CD4-positive, alpha-beta T cell (primary cell): Measurements from ENCODE around the gene NOTCH3. TPM values are rescaled to one million over a fixed set of nuclear protein-coding genes. Genes with fewer than 3 reads are reported as not detected.

Source experiments
- ATAC-seq: fragments of 200-7000 bp; cut with Tn5 transposase; one replicate; pipeline ENCODE4 v1.10.0; 2022; ENCODE audit warnings: mild to moderate bottlenecking; ENCODE audit not compliant: poor library complexity
- CTCF ChIA-PET: fragments of 350-600 bp; sonication (Branson Sonifier 250); formaldehyde crosslinking; loops from one replicate; lab custom pipeline; 2021; ENCODE audit warnings: antibody characterized with exemption, inconsistent platforms; lab: Charles Lee
- POLR2A ChIA-PET: fragments of 350-600 bp; sonication (Branson Sonifier 250); formaldehyde crosslinking; loops from one replicate; lab custom pipeline; 2021; ENCODE audit warnings: antibody characterized with exemption, inconsistent platforms; lab: Charles Lee
- DNase-seq, 14 experiments: peaks; one replicate each; pipeline ENCODE4 v3.0.0-alpha.2; 2013 to 2020; ENCODE audit warnings: mixed read lengths in 2 of 14
- H3K27ac ChIP-seq, 2 donors: one replicate each; pipeline versions ENCODE4 v1.5.1 to v1.7.0; 2013; ENCODE audit warnings: low read length in 2 of 2, low read depth in 1 of 2, mild to moderate bottlenecking in 1 of 2
- H3K27me3 ChIP-seq, 2 experiments: 1 replicate in 1 of 2; 2 replicates in 1 of 2; pipeline versions ENCODE4 v1.6.1 to v1.7.0; 2013; ENCODE audit warnings: low read length in 2 of 2, control low read depth in 1 of 2, mild to moderate bottlenecking in 1 of 2, moderate library complexity in 1 of 2; ENCODE audit not compliant: insufficient read depth in 2 of 2, control insufficient read depth in 1 of 2
- H3K36me3 ChIP-seq: one replicate; pipeline ENCODE4 v1.6.1; 2013; ENCODE audit warnings: low read length, control low read depth; ENCODE audit not compliant: insufficient read depth
- H3K4me1 ChIP-seq: one replicate; pipeline ENCODE4 v1.6.1; 2013; ENCODE audit warnings: low read length, control low read depth; ENCODE audit not compliant: insufficient read depth
- H3K4me3 ChIP-seq: one replicate; pipeline ENCODE4 v1.5.1; 2013; ENCODE audit warnings: mild to moderate bottlenecking, low read length, moderate library complexity
- H3K9me3 ChIP-seq, 2 experiments: 1 replicate in 1 of 2; 2 replicates in 1 of 2; pipeline versions ENCODE4 v1.6.1 to v1.7.0; 2013; ENCODE audit warnings: low read length in 2 of 2, mild to moderate bottlenecking in 2 of 2, control low read depth in 1 of 2, moderate library complexity in 1 of 2; ENCODE audit not compliant: control insufficient read depth in 1 of 2, insufficient read depth in 1 of 2
- H3K27ac Mint-ChIP-seq: one replicate; pipeline ENCODE4 v1.8.0; 2020; ENCODE audit warnings: mixed read lengths
- H3K27me3 Mint-ChIP-seq: one replicate; pipeline ENCODE4 v1.8.0; 2021; ENCODE audit warnings: mixed read lengths
- H3K36me3 Mint-ChIP-seq: one replicate; pipeline ENCODE4 v1.8.0; 2021; ENCODE audit warnings: low read depth, mixed read lengths
- H3K4me1 Mint-ChIP-seq: one replicate; pipeline ENCODE4 v1.8.0; 2021; ENCODE audit warnings: low read depth, mixed read lengths
- H3K4me3 Mint-ChIP-seq: one replicate; pipeline ENCODE4 v1.8.0; 2020; ENCODE audit warnings: mild to moderate bottlenecking, mixed read lengths
- H3K9me3 Mint-ChIP-seq: one replicate; pipeline ENCODE4 v1.8.0; 2020; ENCODE audit warnings: mixed read lengths
- CTCF ChIP-seq: fragments of 200-600 bp; IDR thresholded peaks from one replicate; pipeline ENCODE4 v1.8.0; 2022; ENCODE audit warnings: antibody characterized with exemption, mild to moderate bottlenecking
- intact Hi-C, 2 experiments: fragments of 100-400 bp; cut with DNase I in 1 of 2; cut with micrococcal nuclease in 1 of 2; formaldehyde crosslinking; loops; one replicate each; pipeline versions ENCODE4 v1.15.1 to v1.9.0; 2023 to 2025; cut with DNase I, micrococcal nuclease
- total RNA-seq, 174 experiments: library from RNA in 2 of 174; stranded (reverse) in 2 of 174; gene quantifications; one replicate each; pipeline ENCODE4 v1.2.3 and lab custom pipeline; 2021 to 2026

The NOTCH3 gene
- total RNA-seq, 2 experiments from 2014 or later = not detected

- ChIA-PET CTCF (interaction anchor here (0.6 kb wide), 1 partner anchor 294 kb away, joined by 3 read pairs; no protein-coding TSS in a partner anchor), POLR2A (no interaction called here)
- DNase-seq (peak in 1 of 14 experiments; percentile 11), ATAC-seq (no peak)
- peaks cover 28% of the 10 kb centered on the region in 2 experiments for H3K27me3 ChIP-seq
- TF ChIP-seq CTCF = no peak
- intact Hi-C loops = no loop called here
- H3K4me1 ChIP-seq = peaks cover 27% of the 10 kb centered on the region
- Mint-ChIP-seq H3K4me3 (no peak overlapping the region), H3K36me3 (no peaks in the 10 kb centered on the region), H3K27me3 (peaks cover 39% of the 10 kb centered on the region), H3K27ac (no peak overlapping the region), H3K9me3 (no peaks in the 10 kb centered on the region), H3K4me1 (peaks cover 24% of the 10 kb centered on the region)
- H3K36me3 ChIP-seq = no peaks in the 10 kb centered on the region
- H3K27ac ChIP-seq = no peak overlapping the region
- peaks cover 0 to 17% of the 10 kb centered on the region in 2 experiments for H3K9me3 ChIP-seq
- H3K4me3 ChIP-seq = no peak overlapping the region
Measured at GRCh38 chr19:15227261-15227660, 26.5 kb upstream of the NOTCH3 start.

GRCh38 chr19:15225760-15226159, 25.0 kb upstream of the NOTCH3 start:
- DNase-seq (peak in 1 of 14 experiments; percentile 8), ATAC-seq (no peak)
- Histone ChIP-seq H3K27me3 (peaks cover 15 to 16% of the 10 kb centered on the region in 2 experiments), H3K27ac (no peak overlapping the region), H3K4me1 (peaks cover 19% of the 10 kb centered on the region), H3K36me3 (no peaks in the 10 kb centered on the region), H3K4me3 (no peak overlapping the region), H3K9me3 (peaks cover 0 to 9% of the 10 kb centered on the region in 2 experiments)
- intact Hi-C loops = no loop called here
- no peaks in the 10 kb centered on the region for H3K9me3 Mint-ChIP-seq
- TF ChIP-seq CTCF = no peak
- H3K27me3 Mint-ChIP-seq = peaks cover 33% of the 10 kb centered on the region
- CTCF ChIA-PET = no interaction called here
- no peak overlapping the region for H3K4me3 Mint-ChIP-seq
- POLR2A ChIA-PET = no interaction called here
- H3K4me1 Mint-ChIP-seq = peaks cover 19% of the 10 kb centered on the region
- no peak overlapping the region for H3K27ac Mint-ChIP-seq
- no peaks in the 10 kb centered on the region for H3K36me3 Mint-ChIP-seq

GRCh38 chr19:15223649-15224361, 23.0 kb upstream of the NOTCH3 start:
- Mint-ChIP-seq H3K27me3 (peaks cover 32% of the 10 kb centered on the region), H3K36me3 (no peaks in the 10 kb centered on the region), H3K9me3 (no peaks in the 10 kb centered on the region), H3K4me1 (peaks cover 18% of the 10 kb centered on the region), H3K27ac (no peak overlapping the region), H3K4me3 (peak overlapping the region; percentile 77)
- ChIA-PET CTCF (no interaction called here), POLR2A (no interaction called here)
- Histone ChIP-seq H3K9me3 (peaks cover 0 to 9% of the 10 kb centered on the region in 2 experiments), H3K36me3 (no peaks in the 10 kb centered on the region), H3K27me3 (peaks cover 11 to 15% of the 10 kb centered on the region in 2 experiments), H3K4me1 (peaks cover 19% of the 10 kb centered on the region), H3K27ac (no peak overlapping the region), H3K4me3 (peak overlapping the region; percentile 52)
- ATAC-seq (peak; percentile 25), DNase-seq (peak in 1 of 14 experiments; percentile 32)
- intact Hi-C loops = no loop called here
- no peak for TF ChIP-seq CTCF
